ENCODE measurements around the gene EPN2.

DNA sequence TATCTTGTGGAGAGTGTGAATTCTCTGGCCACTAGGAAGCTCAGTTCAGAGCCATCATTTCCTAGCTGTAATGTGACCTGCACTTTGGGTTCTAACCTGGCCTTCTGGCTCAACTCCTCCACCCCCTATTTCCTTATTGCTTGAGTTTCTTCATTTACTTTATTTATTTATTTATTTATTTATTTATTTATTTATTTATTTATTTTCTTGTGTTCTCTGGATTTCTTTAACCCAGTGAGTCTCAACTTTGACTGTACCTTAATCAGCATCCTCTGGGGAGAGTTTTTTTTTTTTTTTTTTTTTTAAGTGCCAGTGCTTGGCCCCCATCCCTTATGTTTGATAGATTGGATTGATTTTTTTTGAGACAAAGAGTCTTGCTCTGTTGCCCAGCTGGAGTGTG lies 18.1 kb downstream of the EPN2 start:
- TF ChIP-seq POLR2A (IDR thresholded peaks at IDR 0.05): no peak
- TF ChIP-seq, protein P1, sequence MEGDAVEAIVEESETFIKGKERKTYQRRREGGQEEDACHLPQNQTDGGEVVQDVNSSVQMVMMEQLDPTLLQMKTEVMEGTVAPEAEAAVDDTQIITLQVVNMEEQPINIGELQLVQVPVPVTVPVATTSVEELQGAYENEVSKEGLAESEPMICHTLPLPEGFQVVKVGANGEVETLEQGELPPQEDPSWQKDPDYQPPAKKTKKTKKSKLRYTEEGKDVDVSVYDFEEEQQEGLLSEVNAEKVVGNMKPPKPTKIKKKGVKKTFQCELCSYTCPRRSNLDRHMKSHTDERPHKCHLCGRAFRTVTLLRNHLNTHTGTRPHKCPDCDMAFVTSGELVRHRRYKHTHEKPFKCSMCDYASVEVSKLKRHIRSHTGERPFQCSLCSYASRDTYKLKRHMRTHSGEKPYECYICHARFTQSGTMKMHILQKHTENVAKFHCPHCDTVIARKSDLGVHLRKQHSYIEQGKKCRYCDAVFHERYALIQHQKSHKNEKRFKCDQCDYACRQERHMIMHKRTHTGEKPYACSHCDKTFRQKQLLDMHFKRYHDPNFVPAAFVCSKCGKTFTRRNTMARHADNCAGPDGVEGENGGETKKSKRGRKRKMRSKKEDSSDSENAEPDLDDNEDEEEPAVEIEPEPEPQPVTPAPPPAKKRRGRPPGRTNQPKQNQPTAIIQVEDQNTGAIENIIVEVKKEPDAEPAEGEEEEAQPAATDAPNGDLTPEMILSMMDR (IDR thresholded peaks at IDR 0.05): no peak

Data from uterus (tissue), 2 donors.